Upper lobe of right lung (tissue), 1 donor: ENCODE data around the gene HOXB3. TPM values are rescaled to one million over a fixed set of nuclear protein-coding genes. Genes with fewer than 3 reads are reported as not detected.

Source experiments
- ATAC-seq: fragments of 200-7000 bp; cut with Tn5 transposase; one replicate; pipeline ENCODE4 v1.9.1; 2020; ENCODE audit warnings: mild to moderate bottlenecking, moderate library complexity
- DNase-seq: peaks from one replicate; pipeline ENCODE4 v3.0.0-alpha.2; 2020
- H3K27ac ChIP-seq: fragments of 200-600 bp; one replicate; pipeline ENCODE4 v1.8.0; 2022
- H3K27me3 ChIP-seq: fragments of 200-600 bp; one replicate; pipeline ENCODE4 v1.8.0; 2022; ENCODE audit warnings: mild to moderate bottlenecking
- H3K36me3 ChIP-seq: fragments of 200-600 bp; one replicate; pipeline ENCODE4 v1.8.0; 2022
- H3K4me1 ChIP-seq: fragments of 200-600 bp; one replicate; pipeline ENCODE4 v1.8.0; 2022
- H3K4me3 ChIP-seq: fragments of 200-600 bp; one replicate; pipeline ENCODE4 v1.8.0; 2022; ENCODE audit warnings: mild to moderate bottlenecking
- H3K9me3 ChIP-seq: fragments of 200-600 bp; one replicate; pipeline ENCODE4 v1.8.0; 2022
- intact Hi-C: fragments of 100-400 bp; cut with DNase I; formaldehyde crosslinking; loops from one replicate; pipeline ENCODE4 v1.11.0; 2022
- total RNA-seq: library from RNA; stranded (reverse); fragmentation: NEBNext Ultra II Directional; extraction: Animal tissue kit (Norgen Biotek cat#: 25700); gene quantifications from one replicate; pipeline ENCODE4 v1.2.1, GENCODE V29; 2021
- TF ChIP-seq, protein P1 (sequence below): fragments of 200-600 bp; IDR thresholded peaks from one replicate; pipeline ENCODE4 v1.8.0; 2022; ENCODE audit warnings: antibody characterized with exemption
- donor health status: DM: no; HTN: yes; CAD: no; lungs with severe emphysema.

HOXB3 gene
- total RNA-seq, 1 donor from 2014 or later: 13.3 TPM

DNA sequence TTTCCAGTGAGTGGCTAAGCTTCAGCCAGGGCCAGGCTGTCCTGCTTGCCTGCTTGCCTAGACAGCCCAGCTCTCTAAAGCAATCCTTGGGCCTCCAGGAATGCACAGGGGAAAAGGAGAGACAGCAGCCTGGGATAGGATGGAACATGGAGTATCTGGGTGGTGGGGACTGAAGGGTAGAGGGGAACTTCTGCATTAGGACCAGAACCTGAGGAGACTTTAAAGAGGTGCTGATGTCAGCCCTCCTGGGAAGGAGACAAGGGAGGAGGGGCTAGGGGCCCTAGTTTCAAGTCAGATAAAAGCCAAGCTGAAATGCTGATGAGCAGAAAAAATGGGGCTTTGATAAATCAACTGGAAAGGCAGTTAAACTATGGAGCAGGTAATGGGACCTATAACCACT is 19.0 kb upstream of the HOXB3 start:
- TF ChIP-seq, protein P1, sequence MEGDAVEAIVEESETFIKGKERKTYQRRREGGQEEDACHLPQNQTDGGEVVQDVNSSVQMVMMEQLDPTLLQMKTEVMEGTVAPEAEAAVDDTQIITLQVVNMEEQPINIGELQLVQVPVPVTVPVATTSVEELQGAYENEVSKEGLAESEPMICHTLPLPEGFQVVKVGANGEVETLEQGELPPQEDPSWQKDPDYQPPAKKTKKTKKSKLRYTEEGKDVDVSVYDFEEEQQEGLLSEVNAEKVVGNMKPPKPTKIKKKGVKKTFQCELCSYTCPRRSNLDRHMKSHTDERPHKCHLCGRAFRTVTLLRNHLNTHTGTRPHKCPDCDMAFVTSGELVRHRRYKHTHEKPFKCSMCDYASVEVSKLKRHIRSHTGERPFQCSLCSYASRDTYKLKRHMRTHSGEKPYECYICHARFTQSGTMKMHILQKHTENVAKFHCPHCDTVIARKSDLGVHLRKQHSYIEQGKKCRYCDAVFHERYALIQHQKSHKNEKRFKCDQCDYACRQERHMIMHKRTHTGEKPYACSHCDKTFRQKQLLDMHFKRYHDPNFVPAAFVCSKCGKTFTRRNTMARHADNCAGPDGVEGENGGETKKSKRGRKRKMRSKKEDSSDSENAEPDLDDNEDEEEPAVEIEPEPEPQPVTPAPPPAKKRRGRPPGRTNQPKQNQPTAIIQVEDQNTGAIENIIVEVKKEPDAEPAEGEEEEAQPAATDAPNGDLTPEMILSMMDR: no peak
- DNase-seq: no peak
- H3K27ac ChIP-seq: no peak overlapping the region
- intact Hi-C loops: no loop called here
- no peak for ATAC-seq
- no peaks in the 10 kb centered on the region for H3K36me3 ChIP-seq
- H3K9me3 ChIP-seq: no peaks in the 10 kb centered on the region
- peaks cover 25% of the 10 kb centered on the region for H3K4me1 ChIP-seq
- H3K4me3 ChIP-seq: no peak overlapping the region
- peaks cover 95% of the 10 kb centered on the region for H3K27me3 ChIP-seq

DNA sequence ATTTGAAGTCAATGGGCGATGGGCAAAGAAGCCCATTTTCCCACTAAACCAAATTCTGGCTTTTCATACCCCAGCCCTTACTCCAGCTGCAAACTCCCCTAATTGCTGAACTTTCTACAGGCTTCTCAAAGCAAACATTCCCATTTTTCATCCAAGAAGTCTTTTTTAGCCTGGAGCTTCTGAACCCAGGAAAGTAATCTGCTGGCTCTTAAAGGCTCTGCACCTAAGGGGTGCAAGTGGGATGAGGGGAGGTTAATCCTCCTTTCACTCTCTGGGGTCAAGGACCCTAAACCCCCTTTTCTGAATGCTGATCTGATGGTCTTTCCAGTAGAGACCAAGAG is 18.4 kb upstream of the HOXB3 start:
- no peak for ATAC-seq
- H3K9me3 ChIP-seq: no peaks in the 10 kb centered on the region
- TF ChIP-seq, protein P1: no peak
- no peak overlapping the region for H3K27ac ChIP-seq
- H3K27me3 ChIP-seq: peaks cover 95% of the 10 kb centered on the region
- H3K4me3 ChIP-seq: no peak overlapping the region
- intact Hi-C loops: no loop called here
- DNase-seq: no peak
- H3K36me3 ChIP-seq: no peaks in the 10 kb centered on the region
- peaks cover 25% of the 10 kb centered on the region for H3K4me1 ChIP-seq

DNA sequence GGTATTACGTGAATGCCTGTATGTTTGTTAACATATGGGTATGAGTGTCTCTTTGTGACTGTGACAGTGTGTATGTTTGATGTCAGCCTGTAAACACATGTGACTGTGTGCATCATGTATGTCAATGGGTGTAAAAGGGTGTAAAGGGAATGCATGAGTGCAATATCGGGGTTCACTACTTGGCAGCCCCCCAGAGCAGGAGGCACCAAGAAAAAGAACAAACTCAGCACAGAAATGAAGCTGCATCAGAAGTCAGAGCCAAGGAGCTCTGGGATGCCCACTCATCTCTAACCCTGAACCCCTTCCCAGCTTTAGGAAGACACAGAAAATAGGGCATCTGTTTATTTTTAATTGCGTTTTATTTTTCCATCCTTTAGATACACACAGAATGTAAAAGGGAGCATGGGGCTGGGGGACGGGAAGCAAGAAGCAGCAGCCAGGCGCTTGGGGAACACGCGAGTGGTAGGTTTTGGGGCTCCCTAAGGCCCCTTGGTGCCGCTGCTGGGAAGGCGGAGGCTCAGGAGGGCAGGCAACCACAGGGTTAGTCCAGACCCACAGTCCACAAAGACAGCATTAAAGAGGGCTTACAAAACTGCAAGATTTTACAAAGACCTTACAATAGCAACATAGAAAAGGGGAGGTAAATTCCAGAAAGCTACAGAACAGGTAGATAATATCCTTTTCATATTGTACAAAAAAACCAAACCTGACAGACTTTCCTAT is 17.0 kb upstream of the HOXB3 start:
- intact Hi-C loops: no loop called here
- H3K4me3 ChIP-seq: no peak overlapping the region
- no peak for DNase-seq
- H3K9me3 ChIP-seq: no peaks in the 10 kb centered on the region
- H3K4me1 ChIP-seq: peaks cover 25% of the 10 kb centered on the region
- ATAC-seq: no peak
- peaks cover 99% of the 10 kb centered on the region for H3K27me3 ChIP-seq
- TF ChIP-seq, protein P1: no peak
- H3K27ac ChIP-seq: no peak overlapping the region
- no peaks in the 10 kb centered on the region for H3K36me3 ChIP-seq

DNA sequence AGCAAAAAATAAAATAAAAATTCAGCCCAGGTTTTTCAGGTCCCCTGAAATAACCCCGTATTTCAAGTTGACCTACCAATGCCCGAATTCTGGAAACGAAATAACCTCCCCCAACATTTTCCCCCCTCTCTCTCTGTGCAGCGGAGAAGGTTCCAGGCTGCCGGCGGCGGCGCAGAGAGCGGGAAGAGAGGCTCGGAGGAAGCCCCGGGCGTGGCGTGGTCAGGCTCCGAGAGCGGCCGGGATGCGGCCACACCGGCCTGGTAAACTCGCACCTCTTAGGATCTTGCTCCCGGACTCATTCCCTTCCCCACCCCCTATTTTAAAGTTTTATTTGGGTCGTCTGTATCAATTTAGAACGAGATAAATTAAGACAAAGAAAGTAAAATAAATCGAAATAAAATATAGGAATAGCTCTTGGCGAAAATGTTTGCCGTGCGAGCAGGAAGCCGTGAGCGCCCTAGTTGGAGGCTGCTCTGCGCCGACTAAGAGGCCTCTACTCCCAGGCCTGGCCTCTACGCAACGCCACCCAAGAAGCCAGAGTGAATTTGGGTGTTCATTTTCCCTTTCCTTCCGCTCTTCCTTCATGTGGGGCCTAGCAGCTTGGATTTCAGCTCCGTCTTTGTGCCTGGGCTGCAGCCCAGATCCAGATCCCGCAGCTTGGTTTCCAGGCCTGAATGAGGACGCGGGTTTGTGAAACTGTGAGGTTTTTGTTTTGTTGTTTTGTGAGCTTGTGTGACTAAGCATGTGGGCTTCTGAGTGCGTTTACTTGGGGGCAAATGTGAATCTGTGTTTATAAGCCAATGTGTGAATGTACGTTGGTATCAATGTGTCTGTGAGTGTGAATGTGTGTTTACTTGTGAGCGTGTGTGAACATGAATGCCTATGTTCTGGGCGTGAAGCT is 16.2 kb upstream of the HOXB3 start:
- Histone ChIP-seq H3K27me3 (peaks cover 99% of the 10 kb centered on the region), H3K27ac (no peak overlapping the region), H3K36me3 (no peaks in the 10 kb centered on the region), H3K9me3 (no peaks in the 10 kb centered on the region), H3K4me1 (peaks cover 19% of the 10 kb centered on the region), H3K4me3 (no peak overlapping the region)
- DNase-seq (no peak), ATAC-seq (no peak)
- TF ChIP-seq, protein P1: no peak
- intact Hi-C loops: no loop called here

DNA sequence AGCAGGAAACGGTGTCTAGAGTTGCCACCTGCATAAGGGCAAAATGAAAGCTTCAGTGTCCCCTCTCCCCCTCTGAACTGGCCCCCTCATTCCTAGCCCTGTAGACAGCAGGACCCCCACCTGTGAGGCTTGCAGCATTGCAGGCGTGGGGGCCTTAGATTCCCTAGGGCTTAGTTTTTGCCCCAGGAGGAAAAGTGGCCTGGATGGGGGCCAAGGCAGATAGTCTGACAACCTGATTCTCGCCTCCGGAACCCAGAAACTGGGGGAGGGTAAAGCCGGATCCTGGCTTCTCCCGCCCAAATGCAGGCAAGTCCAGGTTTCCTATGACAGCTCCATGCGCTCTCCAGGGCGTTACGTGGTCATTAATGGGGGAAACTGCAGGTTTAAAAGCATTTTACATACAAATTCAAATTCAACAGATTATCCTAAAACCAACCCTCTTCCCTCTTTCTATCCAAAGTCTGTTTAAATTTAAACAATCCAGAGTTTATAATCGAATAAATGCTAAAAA is 15.4 kb upstream of the HOXB3 start:
- Histone ChIP-seq H3K9me3 (no peaks in the 10 kb centered on the region), H3K36me3 (no peaks in the 10 kb centered on the region), H3K4me1 (peaks cover 13% of the 10 kb centered on the region), H3K27ac (no peak overlapping the region), H3K4me3 (no peak overlapping the region), H3K27me3 (peaks cover 96% of the 10 kb centered on the region)
- TF ChIP-seq, protein P1: no peak
- ATAC-seq (no peak), DNase-seq (no peak)
- intact Hi-C loops: no loop called here
